Fibroblast of skin of right quadriceps (primary cell): ENCODE measurements around the gene APOA1.
A peak's percentile ranks its signal among the peaks of the same experiment; 100 is the strongest.
"Not testable (repeated sequence)": the region's sequence is repeated elsewhere in the genome, so short reads cannot be mapped to it uniquely, and the experiment has no call there.

Experiments
- DNase-seq: peaks from one replicate; pipeline ENCODE4 v3.0.0-alpha.2; 2013

Gene APOA1

DNA sequence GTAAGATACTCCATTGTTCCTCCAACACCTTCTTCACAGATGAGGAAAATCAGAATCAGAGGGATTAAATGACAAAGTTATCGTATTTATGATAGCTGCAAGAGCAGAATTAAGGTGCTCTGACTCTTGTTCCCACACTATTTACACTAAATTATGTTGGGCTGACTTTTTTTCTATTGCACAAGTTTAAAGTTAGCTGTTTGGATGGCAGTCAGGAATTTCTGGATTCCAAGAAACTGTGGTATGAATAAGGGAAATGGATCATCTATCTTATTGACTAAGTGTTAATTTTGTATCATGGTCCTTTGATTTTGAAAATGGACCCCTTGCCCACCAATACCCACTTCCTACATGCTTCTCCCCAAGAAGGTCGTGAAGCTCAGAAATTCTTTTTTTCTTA, 19.9 kb upstream of the APOA1 start:
- DNase-seq: peak; percentile 32

DNA sequence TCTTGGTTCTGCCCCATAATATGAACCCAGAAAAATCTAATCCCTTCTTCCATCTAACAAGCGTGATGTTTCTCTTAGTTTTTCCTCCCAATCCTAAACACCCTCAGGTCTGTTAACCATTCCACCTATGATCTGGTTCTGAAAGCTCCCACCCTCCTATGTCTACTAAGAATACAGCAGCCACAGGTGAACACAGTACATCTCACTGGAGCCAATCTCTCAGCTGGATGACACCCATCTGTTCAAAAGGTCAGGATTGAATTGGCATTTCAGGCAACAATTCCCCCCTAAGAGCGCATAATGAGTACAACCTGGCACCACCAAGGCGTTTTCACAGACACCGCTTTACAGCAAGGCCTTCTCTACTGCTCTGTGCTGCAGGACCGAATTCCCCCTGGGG, 19.0 kb upstream of the APOA1 start:
- DNase-seq: no peak

DNA sequence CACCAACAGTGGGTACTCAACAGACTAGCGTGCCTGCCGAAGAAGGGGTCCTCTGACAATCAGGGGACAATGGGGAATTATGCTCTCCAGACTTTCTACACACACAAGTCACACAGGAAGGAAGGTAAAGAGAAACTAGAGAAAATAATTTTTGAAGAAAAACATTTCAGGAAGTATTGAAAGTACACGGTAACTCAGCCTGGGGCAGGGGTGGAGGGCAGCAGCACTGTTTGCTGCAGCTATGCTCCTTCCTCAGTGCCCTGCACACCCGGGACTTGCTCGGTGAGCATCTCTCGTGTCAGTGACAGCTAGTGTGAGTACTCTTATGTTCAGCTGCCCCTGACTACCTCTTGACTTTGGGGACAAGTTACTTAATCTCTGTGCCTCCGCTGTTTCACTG, 18.0 kb upstream of the APOA1 start:
- DNase-seq: no peak

DNA sequence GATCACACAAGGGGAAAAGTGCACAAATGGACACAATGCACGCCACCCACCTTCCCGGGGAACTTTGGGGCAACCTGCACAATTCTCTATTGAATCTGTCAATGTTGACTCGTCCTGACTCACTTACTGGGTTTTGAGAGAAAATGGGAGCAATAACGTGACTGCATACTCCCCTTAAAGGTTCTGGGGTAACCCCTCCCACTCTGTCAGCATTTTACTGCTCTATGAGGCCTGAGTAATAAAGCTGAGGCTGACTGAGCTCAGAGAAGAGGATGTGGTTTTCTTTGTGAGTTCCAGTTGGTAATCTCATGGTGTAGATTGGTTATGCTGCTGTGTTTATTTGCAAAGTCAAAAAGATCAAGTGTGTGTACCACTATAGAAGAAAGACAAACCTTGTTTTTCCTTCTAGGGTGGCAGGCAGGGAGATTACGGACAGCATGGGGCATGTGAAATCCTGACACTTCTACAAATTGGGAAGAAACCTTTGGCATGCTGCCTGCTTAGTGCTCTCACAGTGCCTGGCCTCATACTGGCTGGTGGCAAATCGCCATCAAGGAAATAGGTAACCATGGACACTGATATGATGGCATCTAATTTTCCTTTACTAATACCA, 16.1 kb upstream of the APOA1 start:
- DNase-seq: peak; percentile 94

DNA sequence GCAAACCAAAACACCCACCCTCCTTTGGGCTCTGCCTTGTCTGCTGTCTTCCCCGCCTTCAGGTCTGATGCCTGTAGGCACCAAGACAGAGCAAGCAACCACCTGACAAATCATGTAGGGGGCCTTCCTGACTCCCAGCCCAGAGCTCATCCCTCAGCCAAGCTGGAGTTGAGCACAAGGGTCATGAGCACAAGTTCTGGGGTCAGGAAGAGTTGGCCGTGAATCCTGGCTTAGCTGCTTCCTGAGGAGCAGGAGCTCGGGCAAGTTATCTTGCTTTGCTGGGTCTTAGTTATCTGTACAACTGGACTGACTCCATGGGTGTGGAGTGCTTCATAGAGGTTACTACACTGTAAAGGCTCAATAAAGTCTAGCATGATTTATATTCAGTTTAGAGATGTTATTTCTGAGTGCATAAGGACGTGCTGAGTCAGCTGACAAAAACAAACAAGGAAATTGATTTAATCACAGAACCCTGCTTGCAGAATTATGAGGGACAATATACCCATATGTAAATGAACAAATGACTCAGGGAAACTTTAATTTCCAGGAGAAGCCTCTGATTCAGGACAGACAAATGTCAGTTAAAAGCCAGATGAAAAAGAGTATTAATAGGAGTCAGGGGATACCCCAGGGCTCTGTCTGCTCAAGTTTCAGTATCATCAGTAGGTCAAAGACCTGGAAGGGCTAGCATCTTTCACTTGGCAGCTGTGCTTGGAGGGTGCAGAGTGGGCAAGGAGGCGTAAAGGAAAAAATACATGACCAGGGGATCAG, 15.0 kb upstream of the APOA1 start:
- peak; percentile 73 for DNase-seq

DNA sequence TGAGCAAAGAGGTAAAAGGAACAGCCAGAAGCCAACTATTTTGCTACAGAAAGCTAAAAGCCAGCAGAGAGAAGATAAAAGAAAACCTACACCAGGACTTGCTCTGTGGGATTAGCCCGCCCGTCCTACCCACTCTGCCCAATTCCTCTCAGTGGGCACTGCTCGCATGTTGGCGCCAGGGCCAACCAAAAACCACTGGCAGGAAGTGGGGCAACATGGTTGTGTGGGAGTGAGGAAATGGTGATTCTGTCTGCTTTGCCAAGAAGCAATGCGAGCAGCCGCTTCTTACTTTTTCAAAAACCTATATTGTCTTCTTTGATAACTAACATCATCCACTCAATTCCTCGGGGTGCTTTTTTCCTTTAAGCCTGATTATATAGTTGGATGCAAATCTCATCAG, 14.2 kb upstream of the APOA1 start:
- DNase-seq: no peak

DNA sequence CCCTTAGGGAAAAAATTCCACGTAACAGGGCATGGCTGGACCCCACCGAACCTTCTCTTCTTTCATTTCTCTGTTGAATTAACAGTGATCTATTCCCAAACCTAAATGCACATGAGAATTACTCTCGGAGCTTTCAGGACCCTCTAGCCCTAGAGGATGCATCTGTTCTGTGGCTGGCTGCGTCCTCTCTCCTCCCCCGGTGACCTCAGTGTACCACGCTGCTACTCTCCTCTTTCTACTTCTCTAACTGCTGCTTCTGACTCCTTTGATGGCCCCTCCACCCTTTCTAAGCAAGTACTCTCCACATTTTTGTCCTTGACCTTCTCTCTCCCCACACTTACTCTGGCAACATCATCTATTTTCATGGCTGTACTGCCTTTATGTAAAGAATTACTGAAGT, 12.1 kb upstream of the APOA1 start:
- DNase-seq: no peak

DNA sequence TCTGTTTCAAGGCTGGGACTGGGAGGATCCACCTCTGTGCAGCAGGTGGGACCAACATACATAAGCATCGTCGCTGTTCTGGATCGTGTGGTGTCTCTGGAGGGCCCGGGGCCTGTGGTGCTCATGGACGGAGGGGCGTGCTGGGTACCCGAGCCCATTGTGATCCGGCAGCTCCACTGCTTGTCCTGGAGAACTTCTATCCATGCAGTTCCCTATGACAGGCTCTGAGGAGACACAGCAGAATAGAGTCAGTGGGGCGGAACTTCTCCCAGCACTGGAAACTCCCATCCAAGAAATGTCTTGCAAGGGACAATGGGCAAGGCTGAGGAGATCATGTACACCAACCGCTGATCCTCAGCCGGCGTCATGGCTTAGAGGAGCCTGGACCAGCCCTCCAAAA, 11.6 kb upstream of the APOA1 start:
- DNase-seq: no peak

DNA sequence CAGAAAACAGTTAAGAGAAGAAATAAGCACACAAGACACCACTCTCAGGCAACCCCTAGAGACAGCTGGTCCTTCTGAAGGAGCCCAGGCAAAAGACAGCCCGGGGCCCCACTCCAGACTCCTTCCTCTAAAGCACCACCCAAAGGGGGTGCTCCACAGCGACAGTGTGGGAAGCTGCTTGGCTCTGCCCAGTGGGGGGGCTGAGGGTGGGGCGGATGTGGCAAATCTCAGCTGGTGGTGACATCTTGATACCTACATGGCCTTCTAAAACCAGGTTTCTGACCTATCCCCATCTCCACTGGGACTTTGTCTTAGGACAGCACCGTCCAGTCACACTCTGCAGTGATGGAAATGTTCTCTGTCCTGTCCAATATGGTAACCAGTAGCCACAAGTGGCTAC, 10.2 kb upstream of the APOA1 start:
- no peak for DNase-seq

DNA sequence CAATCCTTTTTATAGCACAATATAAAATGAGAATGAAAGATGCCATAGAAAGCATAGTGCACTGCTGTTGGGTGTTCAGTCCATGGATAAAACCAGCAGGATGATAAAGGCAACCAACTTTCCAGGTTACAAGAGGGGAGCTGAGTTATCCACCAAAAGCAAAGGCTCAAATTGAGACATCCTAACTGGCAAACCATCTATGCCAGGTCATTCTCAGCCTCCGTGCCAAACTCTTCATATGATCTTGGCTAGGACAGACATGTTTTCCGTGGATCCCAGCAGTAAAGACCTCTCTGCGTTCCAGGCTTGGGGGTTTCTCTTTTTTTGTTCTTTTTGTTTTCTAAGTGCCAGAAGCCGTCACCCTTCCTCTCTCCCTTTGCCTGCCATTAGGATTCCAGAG, 7.3 kb upstream of the APOA1 start:
- DNase-seq: no peak

DNA sequence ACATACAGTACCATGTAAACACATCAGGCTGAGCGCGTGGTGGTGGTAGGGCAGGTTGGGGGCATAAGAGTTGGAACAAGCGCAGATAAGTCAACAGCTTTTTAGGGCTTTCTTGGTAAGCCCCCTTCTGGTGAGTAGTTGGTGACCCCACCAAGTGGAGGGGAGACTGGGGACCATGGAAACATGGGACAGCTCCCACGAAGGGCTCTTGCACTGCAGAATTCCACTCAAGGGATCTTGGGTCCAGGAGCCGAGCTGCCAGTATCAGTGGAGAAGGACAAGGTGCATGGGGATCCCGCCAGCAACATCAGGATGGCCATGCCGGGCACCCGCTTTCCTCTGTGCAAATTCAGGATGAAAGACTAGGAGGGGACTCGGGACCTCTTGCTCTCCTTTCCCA, 6.2 kb upstream of the APOA1 start:
- DNase-seq: no peak

DNA sequence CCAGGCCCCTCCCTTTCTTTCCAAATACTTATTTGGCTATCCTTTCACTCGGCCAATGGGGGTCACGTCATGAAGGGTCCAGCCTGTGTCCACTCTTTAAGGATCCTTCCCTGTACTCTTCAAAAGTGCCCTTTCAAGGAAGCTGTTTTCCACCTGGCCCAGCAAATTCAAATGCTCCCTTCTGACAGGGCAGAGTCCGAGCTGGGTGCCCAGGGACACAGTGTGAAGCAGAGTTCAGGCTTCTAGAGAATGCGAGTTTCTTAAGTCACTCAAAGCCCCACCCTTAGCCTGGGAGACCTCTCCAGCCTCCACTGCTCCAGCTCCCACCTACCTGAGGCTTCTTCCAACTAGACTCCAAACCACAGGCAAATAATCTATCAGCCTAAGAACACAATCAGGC, 5.5 kb upstream of the APOA1 start:
- DNase-seq: no peak

DNA sequence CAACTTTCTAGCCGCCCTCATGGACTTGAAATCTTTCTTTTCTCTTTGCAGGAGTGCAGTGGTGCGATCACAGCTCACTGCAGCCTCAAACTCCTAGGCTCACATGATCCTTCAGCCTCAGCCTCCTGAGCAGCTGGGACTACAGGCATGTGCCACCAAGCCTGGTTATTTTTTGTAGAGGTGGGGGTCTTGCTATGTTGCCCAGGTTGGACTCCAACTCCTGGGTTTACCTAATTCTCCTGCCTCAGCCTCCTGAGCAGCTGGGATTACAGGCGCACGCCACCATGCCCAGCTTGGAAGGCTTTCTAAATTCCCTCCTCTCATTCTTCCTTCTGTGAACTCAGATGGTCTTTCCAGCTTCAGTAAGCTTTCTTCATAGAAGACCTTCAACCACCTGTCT, 4.7 kb upstream of the APOA1 start:
- DNase-seq: no peak

DNA sequence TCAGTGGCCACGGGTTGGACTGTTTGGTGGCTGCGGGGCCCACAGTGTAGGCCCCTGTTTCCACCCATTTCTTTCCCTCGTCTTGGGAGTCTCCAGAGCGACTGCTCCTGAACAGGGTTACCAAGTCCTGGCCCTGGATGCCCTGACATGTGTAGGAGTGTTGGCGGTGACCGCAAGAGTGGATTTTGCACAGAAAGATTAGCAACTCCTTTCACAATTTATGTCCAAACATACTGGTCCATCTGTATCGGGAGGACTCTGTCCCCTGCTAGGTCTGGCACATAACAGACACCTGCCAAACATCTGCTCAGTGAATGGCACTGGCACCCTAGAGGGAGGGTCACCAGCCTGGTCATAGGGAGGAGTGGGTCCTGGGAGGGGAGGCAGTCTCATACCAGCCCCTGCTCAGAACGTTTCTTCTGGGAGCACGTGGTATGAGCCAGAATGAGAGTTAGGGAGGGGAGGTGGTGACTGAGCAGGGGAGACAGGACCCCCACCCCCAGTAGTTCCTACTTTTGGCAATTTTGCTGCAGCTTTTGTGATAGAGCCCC, 3.4 kb upstream of the APOA1 start:
- no peak for DNase-seq

DNA sequence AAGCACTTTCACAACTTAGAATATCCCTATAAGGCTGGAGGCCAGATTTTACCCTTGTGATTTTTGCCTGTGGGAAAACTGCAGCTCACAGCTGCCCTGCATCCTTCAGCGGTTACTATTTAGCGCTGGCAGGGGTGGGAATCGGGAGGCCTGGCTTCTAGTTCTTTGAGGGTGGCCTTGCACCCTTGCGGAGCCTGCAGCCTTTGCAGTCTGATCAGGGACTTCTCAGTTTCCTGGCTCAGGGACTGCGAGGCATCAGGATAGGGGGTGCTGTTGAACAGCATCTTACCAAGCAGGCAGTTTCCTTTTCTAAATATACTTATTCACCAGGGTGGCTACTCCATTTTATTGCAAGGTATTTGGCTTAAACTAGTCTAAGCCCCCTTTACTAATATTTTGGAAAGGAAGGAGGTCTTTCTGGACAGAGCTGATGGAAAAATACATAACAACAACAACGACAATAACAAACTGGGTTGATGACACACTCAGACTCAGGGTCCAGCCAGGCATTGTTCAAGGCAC, 2.9 kb upstream of the APOA1 start:
- no peak for DNase-seq

DNA sequence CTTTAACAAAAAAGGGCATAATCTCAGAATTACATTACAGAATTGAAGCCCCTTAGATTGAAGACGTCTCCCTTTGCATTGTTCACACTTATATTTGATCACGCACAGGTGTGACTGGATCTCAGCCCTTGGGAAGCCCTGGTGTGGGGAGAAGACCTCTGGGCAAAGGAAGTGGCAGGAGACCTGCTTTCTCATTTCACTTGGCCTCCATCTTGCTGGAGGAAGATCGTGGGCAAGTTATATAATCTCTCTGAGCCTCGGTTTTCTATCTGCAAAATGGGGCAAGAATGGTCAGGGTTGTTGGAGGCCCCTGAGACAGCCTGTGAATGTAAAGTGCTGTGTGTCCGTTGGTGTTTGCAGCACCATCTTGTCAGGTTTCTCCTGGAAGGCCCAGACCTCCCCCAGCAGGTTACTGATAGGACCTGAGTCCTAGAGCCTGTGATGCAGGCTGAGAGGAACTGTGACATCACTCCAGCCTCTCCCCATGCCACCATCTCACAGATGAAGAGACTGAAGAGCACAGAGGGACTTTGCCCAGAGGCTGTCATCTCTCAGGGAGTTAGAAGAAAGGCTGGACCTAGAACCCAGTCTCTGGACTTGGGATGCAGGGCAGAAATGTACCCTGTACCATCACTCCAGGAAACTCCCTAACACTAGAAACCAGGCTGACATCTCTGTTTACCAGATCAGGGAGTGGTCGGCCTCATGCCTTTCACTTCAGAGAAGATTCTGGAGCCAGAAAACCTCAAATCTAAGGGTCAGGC, 1.1 kb upstream of the APOA1 start:
- no peak for DNase-seq

DNA sequence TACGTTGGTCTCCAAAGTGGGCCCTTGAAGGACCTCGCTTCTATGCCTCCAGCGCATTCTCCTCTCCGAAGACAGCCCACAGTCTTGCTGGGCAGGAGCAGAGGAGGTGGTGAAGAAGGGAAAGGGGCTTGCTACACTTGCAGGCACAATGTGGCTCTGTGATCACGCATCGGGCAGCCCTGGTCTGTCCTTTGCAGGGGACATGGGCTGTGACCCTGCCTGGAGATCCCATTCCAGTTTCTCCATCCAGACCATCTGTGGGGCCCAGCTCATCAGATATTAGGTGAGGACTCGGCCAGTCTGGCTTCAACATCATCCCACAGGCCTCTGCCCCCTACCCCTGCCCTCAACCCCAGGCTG, 810 bp downstream of the APOA1 start:
- DNase-seq: no peak

DNA sequence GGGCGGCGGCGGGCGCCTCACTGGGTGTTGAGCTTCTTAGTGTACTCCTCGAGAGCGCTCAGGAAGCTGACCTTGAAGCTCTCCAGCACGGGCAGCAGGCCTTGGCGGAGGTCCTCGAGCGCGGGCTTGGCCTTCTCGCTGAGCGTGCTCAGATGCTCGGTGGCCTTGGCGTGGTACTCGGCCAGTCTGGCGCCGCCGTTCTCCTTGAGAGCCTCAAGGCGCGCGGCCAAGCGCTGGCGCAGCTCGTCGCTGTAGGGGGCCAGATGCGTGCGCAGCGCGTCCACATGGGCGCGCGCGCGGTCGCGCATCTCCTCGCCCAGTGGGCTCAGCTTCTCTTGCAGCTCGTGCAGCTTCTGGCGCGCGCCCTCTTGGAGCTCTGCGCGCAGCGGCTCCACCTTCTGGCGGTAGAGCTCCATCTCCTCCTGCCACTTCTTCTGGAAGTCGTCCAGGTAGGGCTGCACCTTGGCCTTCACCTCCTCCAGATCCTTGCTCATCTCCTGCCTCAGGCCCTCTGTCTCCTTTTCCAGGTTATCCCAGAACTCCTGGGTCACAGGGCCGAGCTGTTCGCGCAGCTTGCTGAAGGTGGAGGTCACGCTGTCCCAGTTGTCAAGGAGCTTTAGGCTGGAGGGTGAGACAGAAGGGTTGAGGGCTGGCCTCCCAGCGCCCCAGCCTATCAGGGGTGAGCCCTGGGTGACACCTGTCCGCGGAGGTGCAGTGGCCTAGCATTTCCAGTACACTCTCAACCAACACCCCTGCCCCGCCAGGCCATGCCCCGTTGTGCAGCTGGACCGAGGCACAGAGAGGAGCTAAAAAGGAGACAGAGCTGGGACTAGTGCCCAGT, 1.4 kb downstream of the APOA1 start:
- DNase-seq: peak; percentile 94

DNA sequence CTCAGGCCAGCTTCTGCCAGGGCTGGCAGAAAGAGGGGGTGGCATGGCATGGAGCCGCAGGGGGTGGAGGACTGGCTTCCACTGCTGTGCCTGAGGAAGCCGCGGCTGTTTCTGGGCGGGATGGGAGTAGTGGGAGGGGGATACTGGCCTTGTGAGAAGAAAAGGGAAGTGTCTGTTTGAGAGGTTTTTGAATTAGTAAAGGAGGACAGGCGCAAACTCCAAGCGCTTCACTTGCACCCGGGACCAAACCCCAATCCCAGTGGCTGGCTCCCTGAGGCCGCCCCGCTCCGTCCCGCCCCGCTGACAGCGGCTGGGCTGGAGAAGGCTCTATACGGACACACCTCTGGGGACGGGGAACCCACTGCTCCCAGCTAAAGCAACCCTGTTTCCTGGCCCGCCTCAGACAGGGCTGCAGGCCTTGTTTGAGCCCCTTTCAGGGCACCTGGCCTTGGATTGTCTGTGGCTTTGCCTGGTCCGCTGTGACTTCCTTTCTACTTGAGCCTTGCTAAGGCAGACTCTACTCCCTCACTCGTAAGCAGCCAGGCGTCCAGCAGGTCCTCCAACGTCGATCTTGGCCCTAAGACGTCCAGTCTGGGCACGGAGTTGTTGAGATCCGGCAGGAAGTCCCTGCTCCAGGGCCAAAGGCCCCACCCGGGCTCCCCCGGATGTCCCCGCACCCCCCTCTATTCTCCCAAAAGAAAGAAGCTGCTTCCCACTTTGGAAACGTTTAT, 2.2 kb downstream of the APOA1 start:
- DNase-seq: no peak

DNA sequence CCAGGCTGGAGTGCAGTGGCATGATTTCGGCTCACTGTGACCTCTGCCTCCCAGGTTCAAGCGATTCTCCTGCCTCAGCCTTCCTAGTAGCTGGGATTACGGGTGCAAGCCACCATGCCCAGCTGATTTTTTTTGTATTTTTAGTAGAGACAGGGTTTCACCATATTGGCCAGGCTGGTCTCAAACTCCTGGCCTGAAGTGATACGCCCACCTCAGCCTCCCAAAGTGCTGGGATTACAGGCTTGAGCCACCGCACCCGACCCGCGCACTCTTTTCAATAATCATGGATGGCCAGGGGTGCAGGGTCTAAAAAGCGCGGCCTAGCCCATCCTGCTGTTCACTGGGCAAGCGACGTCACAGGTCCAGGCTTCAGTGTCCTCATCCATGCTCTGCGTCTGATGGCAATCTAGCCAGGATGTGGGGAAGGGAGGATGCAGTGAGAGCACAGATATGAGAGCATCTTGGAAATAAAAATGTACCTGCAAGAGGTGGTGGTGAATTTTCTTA, 2.8 kb downstream of the APOA1 start:
- not testable (repeated sequence) for DNase-seq

DNA sequence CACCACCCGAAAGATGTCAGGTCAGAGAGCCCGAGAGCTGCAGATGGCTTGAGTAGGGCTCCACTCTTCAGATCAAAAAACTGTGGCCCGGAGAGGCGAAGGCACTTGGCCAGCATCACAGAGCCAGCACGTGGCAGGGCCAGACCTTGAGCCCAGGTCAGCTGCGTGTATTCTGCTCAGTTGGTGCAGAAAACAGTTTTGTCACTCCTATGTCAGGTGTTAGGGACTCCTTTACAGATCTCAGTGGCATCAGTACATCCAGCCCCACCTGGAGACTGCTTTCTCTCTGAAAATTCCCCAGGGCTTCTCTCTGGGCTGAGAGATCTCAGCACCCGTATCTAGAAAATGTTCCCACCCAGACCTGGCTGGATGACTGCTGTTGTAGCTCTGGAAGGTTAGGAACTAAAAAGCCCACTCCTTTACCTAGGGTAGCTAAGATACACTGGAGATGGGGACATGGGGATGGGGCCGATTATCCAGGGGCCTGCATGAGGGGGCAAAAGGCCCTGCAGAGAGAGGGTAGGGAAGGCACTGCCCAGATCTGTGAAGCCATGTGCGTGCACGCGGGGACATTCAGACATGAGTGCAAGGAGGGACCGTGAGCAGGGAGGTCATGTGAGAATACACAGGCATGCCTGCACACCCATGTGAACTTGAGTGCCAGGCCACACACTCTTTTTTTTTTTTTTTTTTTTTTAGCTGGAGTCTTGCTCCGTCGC, 3.4 kb downstream of the APOA1 start:
- DNase-seq: no peak
